ENCODE data around the gene C1GALT1. TPM values are rescaled to one million over a fixed set of nuclear protein-coding genes. Genes with fewer than 3 reads are reported as not detected.

Gene C1GALT1
- total RNA-seq, 1 donor from 2014 or later: 11.0 TPM

- H3K36me3 ChIP-seq: no peaks in the 10 kb centered on the region
- no peaks in the 10 kb centered on the region for H3K4me1 ChIP-seq
- H3K27me3 ChIP-seq: no peaks in the 10 kb centered on the region
- no peak overlapping the region for H3K4me3 ChIP-seq
- no peak overlapping the region for H3K27ac ChIP-seq
- intact Hi-C loops (cut with DNase I): no loop called here
- no peaks in the 10 kb centered on the region for H3K9me3 ChIP-seq
- no peak for TF ChIP-seq CTCF (IDR thresholded peaks at IDR 0.05)
- no peak for DNase-seq (ENCODE audit: low spot score in 2 of 2)
Measured at GRCh38 chr7:7175075-7175695, 7.2 kb upstream of the C1GALT1 start.

DNA sequence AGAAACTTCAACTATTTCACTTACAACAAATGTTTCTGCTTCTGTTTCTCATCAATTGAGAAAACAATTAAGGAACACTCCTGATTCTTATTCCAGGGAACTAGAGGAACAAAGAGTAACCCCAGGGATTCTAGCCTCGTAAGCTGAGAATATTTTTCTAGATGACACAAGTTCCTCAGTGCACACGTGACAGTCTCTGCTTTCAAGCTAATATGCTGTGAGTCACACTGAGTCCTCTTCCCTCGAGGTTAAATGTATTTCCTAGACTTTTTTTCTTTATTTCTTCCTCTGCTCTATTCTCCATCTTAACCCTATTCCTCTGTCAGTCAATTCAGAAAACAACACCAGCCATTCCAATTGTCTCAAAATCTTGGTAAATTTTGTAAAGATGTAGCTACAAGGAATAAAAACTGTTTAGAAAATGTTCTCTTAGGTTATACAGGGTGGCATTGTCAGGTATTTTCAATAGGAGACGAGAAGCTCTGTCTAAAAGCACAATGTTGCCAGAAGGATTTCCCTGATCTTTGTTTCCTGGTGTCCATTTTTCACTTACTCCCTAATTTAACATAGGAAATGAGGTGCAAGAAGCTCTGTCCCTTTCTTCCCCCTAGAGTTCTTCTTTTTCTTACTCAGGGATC, 5.8 kb upstream of the C1GALT1 start:
- DNase-seq (ENCODE audit: low spot score in 2 of 2): no peak
- H3K27me3 ChIP-seq: no peaks in the 10 kb centered on the region
- no peaks in the 10 kb centered on the region for H3K9me3 ChIP-seq
- TF ChIP-seq CTCF (IDR thresholded peaks at IDR 0.05): no peak
- no peak overlapping the region for H3K4me3 ChIP-seq
- no peak overlapping the region for H3K27ac ChIP-seq
- H3K36me3 ChIP-seq: no peaks in the 10 kb centered on the region
- intact Hi-C loops (cut with DNase I): no loop called here
- H3K4me1 ChIP-seq: peaks cover 0 to 4% of the 10 kb centered on the region in 2 donors

GRCh38 chr7:7177044-7177517, 5.3 kb upstream of the C1GALT1 start:
- Histone ChIP-seq H3K4me3 (no peak overlapping the region), H3K9me3 (no peaks in the 10 kb centered on the region), H3K4me1 (peaks cover 0 to 4% of the 10 kb centered on the region in 2 donors), H3K36me3 (no peaks in the 10 kb centered on the region), H3K27me3 (no peaks in the 10 kb centered on the region), H3K27ac (no peak overlapping the region)
- no peak for TF ChIP-seq CTCF (IDR thresholded peaks at IDR 0.05)
- intact Hi-C loops (cut with DNase I): no loop called here
- DNase-seq (ENCODE audit: low spot score in 2 of 2): no peak

- Histone ChIP-seq H3K27me3 (no peaks in the 10 kb centered on the region), H3K36me3 (no peaks in the 10 kb centered on the region), H3K4me1 (peaks cover 0 to 4% of the 10 kb centered on the region in 2 donors), H3K9me3 (no peaks in the 10 kb centered on the region), H3K4me3 (no peak overlapping the region), H3K27ac (no peak overlapping the region)
- DNase-seq (ENCODE audit: low spot score in 2 of 2): no peak
- no peak for TF ChIP-seq CTCF (IDR thresholded peaks at IDR 0.05)
- intact Hi-C loops (cut with DNase I): no loop called here
Measured at GRCh38 chr7:7178081-7178480, 4.3 kb upstream of the C1GALT1 start.

- H3K4me3 ChIP-seq: no peak overlapping the region
- H3K36me3 ChIP-seq: no peaks in the 10 kb centered on the region
- intact Hi-C loops (cut with DNase I): no loop called here
Measured at GRCh38 chr7:7178906-7179305, 3.4 kb upstream of the C1GALT1 start.

More at GRCh38 chr7:7178906-7179305, 3.4 kb upstream of the C1GALT1 start:
- H3K9me3 ChIP-seq: no peaks in the 10 kb centered on the region
- no peak for TF ChIP-seq CTCF (IDR thresholded peaks at IDR 0.05)
- H3K4me1 ChIP-seq: peaks cover 0 to 4% of the 10 kb centered on the region in 2 donors
- no peak for DNase-seq (ENCODE audit: low spot score in 2 of 2)
- no peaks in the 10 kb centered on the region for H3K27me3 ChIP-seq
- H3K27ac ChIP-seq: no peak overlapping the region

Data from ascending aorta (tissue), 2 donors.